ENCODE results near the gene GINS1.

Gene GINS1

GRCh38 chr20:25408170-25408547 is 686 bp downstream of the GINS1 start:
- Mint-ChIP-seq H3K27ac (peak overlapping the region; percentile 94), H3K36me3 (no peaks in the 10 kb centered on the region), H3K4me1 (peaks cover 22% of the 10 kb centered on the region), H3K9me3 (peaks cover 5% of the 10 kb centered on the region), H3K4me3 (peak overlapping the region; percentile 92)
- DNase-seq (ENCODE audit: low spot score in 2 of 2) (no peak), ATAC-seq (peak; percentile 62)

- no peak for ATAC-seq
- Mint-ChIP-seq H3K27ac (peak overlapping the region; percentile 94), H3K4me1 (peaks cover 22% of the 10 kb centered on the region), H3K9me3 (no peaks in the 10 kb centered on the region), H3K4me3 (peak overlapping the region; percentile 92), H3K36me3 (peaks cover 3% of the 10 kb centered on the region)
- DNase-seq (ENCODE audit: low spot score in 2 of 2): no peak
Measured at GRCh38 chr20:25408890-25409289, 1.4 kb downstream of the GINS1 start.

GRCh38 chr20:25418776-25419175 is 11.3 kb downstream of the GINS1 start:
- ATAC-seq: no peak
- no peaks in the 10 kb centered on the region for H3K4me1 Mint-ChIP-seq
- no peak for DNase-seq (ENCODE audit: low spot score in 2 of 2)
- H3K36me3 Mint-ChIP-seq: peaks cover 47% of the 10 kb centered on the region
- no peaks in the 10 kb centered on the region for H3K9me3 Mint-ChIP-seq
- no peak overlapping the region for H3K27ac Mint-ChIP-seq
- H3K4me3 Mint-ChIP-seq: no peak overlapping the region

- Mint-ChIP-seq H3K9me3 (no peaks in the 10 kb centered on the region), H3K36me3 (peaks cover 55% of the 10 kb centered on the region), H3K4me1 (peaks cover 4% of the 10 kb centered on the region), H3K4me3 (no peak overlapping the region), H3K27ac (no peak overlapping the region)
- ATAC-seq (no peak), DNase-seq (ENCODE audit: low spot score in 2 of 2) (no peak)
Measured at GRCh38 chr20:25421102-25421501, 13.6 kb downstream of the GINS1 start.

- no peak overlapping the region for H3K27ac Mint-ChIP-seq
- ATAC-seq (no peak), DNase-seq (ENCODE audit: low spot score in 2 of 2) (no peak)
- peaks cover 6% of the 10 kb centered on the region for H3K4me1 Mint-ChIP-seq
- H3K4me3 Mint-ChIP-seq: no peak overlapping the region
- no peaks in the 10 kb centered on the region for H3K9me3 Mint-ChIP-seq
- peaks cover 58% of the 10 kb centered on the region for H3K36me3 Mint-ChIP-seq
Measured at GRCh38 chr20:25422032-25422431, 14.6 kb downstream of the GINS1 start.

- no peak overlapping the region for H3K27ac Mint-ChIP-seq
- ATAC-seq (no peak), DNase-seq (ENCODE audit: low spot score in 2 of 2) (no peak)
- peaks cover 67% of the 10 kb centered on the region for H3K36me3 Mint-ChIP-seq
- no peaks in the 10 kb centered on the region for H3K9me3 Mint-ChIP-seq
- H3K4me1 Mint-ChIP-seq: peaks cover 6% of the 10 kb centered on the region
- no peak overlapping the region for H3K4me3 Mint-ChIP-seq
Measured at GRCh38 chr20:25424536-25424935, 17.1 kb downstream of the GINS1 start.

- peak in 1 of 2 donors; percentile 23 for DNase-seq (ENCODE audit: low spot score in 2 of 2)
Measured at GRCh38 chr20:25437153-25437581, 29.7 kb downstream of the GINS1 start.

GRCh38 chr20:25439328-25439727 is 31.9 kb downstream of the GINS1 start:
- Mint-ChIP-seq H3K27ac (no peak overlapping the region), H3K36me3 (peaks cover 33% of the 10 kb centered on the region), H3K4me3 (no peak overlapping the region), H3K4me1 (no peaks in the 10 kb centered on the region), H3K9me3 (no peaks in the 10 kb centered on the region)
- ATAC-seq (no peak), DNase-seq (ENCODE audit: low spot score in 2 of 2) (no peak)

More at GRCh38 chr20:25437153-25437581, 29.7 kb downstream of the GINS1 start:
- peaks cover 30% of the 10 kb centered on the region for H3K36me3 Mint-ChIP-seq
- no peak overlapping the region for H3K4me3 Mint-ChIP-seq
- no peaks in the 10 kb centered on the region for H3K9me3 Mint-ChIP-seq
- ATAC-seq: no peak
- H3K27ac Mint-ChIP-seq: no peak overlapping the region
- no peaks in the 10 kb centered on the region for H3K4me1 Mint-ChIP-seq

- ATAC-seq: no peak
- Mint-ChIP-seq H3K27ac (no peak overlapping the region), H3K4me1 (peaks cover 8% of the 10 kb centered on the region), H3K4me3 (no peak overlapping the region), H3K36me3 (peaks cover 52% of the 10 kb centered on the region), H3K9me3 (no peaks in the 10 kb centered on the region)
- DNase-seq (ENCODE audit: low spot score in 2 of 2): peak in 1 of 2 donors; percentile 20
Measured at GRCh38 chr20:25444556-25444955, 37.1 kb downstream of the GINS1 start.

- peak in 1 of 2 donors; percentile 34 for DNase-seq (ENCODE audit: low spot score in 2 of 2)
- Mint-ChIP-seq H3K4me1 (peaks cover 8% of the 10 kb centered on the region), H3K36me3 (peaks cover 39% of the 10 kb centered on the region), H3K9me3 (no peaks in the 10 kb centered on the region), H3K4me3 (no peak overlapping the region), H3K27ac (no peak overlapping the region)
- no peak for ATAC-seq
Measured at GRCh38 chr20:25447671-25448070, 40.2 kb downstream of the GINS1 start.

GRCh38 chr20:25452333-25452732 is 44.9 kb downstream of the GINS1 start:
- no peak for DNase-seq (ENCODE audit: low spot score in 2 of 2)
- no peak overlapping the region for H3K27ac Mint-ChIP-seq
- H3K4me1 Mint-ChIP-seq: no peaks in the 10 kb centered on the region
- H3K4me3 Mint-ChIP-seq: no peak overlapping the region
- no peak for ATAC-seq
- H3K36me3 Mint-ChIP-seq: peaks cover 6% of the 10 kb centered on the region
- no peaks in the 10 kb centered on the region for H3K9me3 Mint-ChIP-seq

- Mint-ChIP-seq H3K4me3 (no peak overlapping the region), H3K9me3 (no peaks in the 10 kb centered on the region), H3K4me1 (no peaks in the 10 kb centered on the region), H3K27ac (no peak overlapping the region), H3K36me3 (no peaks in the 10 kb centered on the region)
- ATAC-seq (no peak), DNase-seq (ENCODE audit: low spot score in 2 of 2) (no peak)
Measured at GRCh38 chr20:25453035-25453810, 45.8 kb downstream of the GINS1 start.

- H3K4me1 Mint-ChIP-seq: no peaks in the 10 kb centered on the region
- H3K4me3 Mint-ChIP-seq: no peak overlapping the region
- no peaks in the 10 kb centered on the region for H3K9me3 Mint-ChIP-seq
- no peak for DNase-seq (ENCODE audit: low spot score in 2 of 2)
- H3K36me3 Mint-ChIP-seq: no peaks in the 10 kb centered on the region
- H3K27ac Mint-ChIP-seq: no peak overlapping the region
- peak; percentile 5 for ATAC-seq
Measured at GRCh38 chr20:25454153-25454900, 46.9 kb downstream of the GINS1 start.

- ATAC-seq: peak; percentile 5
- no peaks in the 10 kb centered on the region for H3K36me3 Mint-ChIP-seq
- no peak overlapping the region for H3K4me3 Mint-ChIP-seq
Measured at GRCh38 chr20:25457886-25458680, 50.6 kb downstream of the GINS1 start.

GRCh38 chr20:25459111-25459830 is 51.8 kb downstream of the GINS1 start:
- H3K27ac Mint-ChIP-seq: no peak overlapping the region
- no peaks in the 10 kb centered on the region for H3K9me3 Mint-ChIP-seq
- no peaks in the 10 kb centered on the region for H3K36me3 Mint-ChIP-seq
- no peak overlapping the region for H3K4me3 Mint-ChIP-seq
- no peak for DNase-seq (ENCODE audit: low spot score in 2 of 2)
- no peaks in the 10 kb centered on the region for H3K4me1 Mint-ChIP-seq
- ATAC-seq: no peak

More at GRCh38 chr20:25457886-25458680, 50.6 kb downstream of the GINS1 start:
- Mint-ChIP-seq H3K27ac (no peak overlapping the region), H3K4me1 (no peaks in the 10 kb centered on the region), H3K9me3 (no peaks in the 10 kb centered on the region)
- no peak for DNase-seq (ENCODE audit: low spot score in 2 of 2)
